ENCODE results near the gene ANXA2R. TPM values are rescaled to one million over a fixed set of nuclear protein-coding genes. Genes with fewer than 3 reads are reported as not detected.
A peak's percentile ranks its signal among the peaks of the same experiment; 100 is the strongest.

ANXA2R gene
- total and polyA plus RNA-seq, 2 of the 13 experiments (the other 11 are each of a cell fraction or from before 2014, with no cell fraction given) = 0.95 to 1.3 TPM

- TF ChIP-seq ZIK1 (CRISPR knock-in tag; IDR thresholded peaks at IDR 0.05; ENCODE audit: borderline replicate concordance, low read depth) (no peak), HOXA7 (CRISPR knock-in tag; IDR thresholded peaks at IDR 0.05) (no peak), TRAFD1 (CRISPR knock-in tag; IDR thresholded peaks at IDR 0.05; ENCODE audit: borderline replicate concordance) (no peak), AGO2 (optimal IDR thresholded peaks at IDR 0.05; ENCODE audit: low read depth, low read length) (no peak), SMAD3 (CRISPR knock-in tag; IDR thresholded peaks at IDR 0.05) (no peak), NFKBIZ (CRISPR knock-in tag; IDR thresholded peaks at IDR 0.05) (no peak), ZNF282 (IDR thresholded peaks at IDR 0.05; ENCODE audit: partially characterized antibody) (no peak), ZNF703 (CRISPR knock-in tag; IDR thresholded peaks at IDR 0.05; ENCODE audit: borderline replicate concordance) (no peak), SRSF9 (IDR thresholded peaks at IDR 0.05; ENCODE audit: borderline replicate concordance, insufficient read depth, low read depth, low read length, poor library complexity, severe bottlenecking) (no peak), ZNF574 (CRISPR knock-in tag; IDR thresholded peaks at IDR 0.05) (no peak; the same call in 1 of the 2 replicates), RCOR2 (CRISPR knock-in tag; IDR thresholded peaks at IDR 0.05) (no peak), DMAP1 (CRISPR knock-in tag; IDR thresholded peaks at IDR 0.05) (0 out of 2 replicates have a peak, but pooled peaks have one; percentile 47), ZBTB26 (CRISPR knock-in tag; IDR thresholded peaks at IDR 0.05; ENCODE audit: borderline replicate concordance) (no peak), KLF11 (CRISPR knock-in tag; IDR thresholded peaks at IDR 0.05) (no peak), TBX3 (IDR thresholded peaks at IDR 0.05; ENCODE audit: borderline replicate concordance) (no peak), ONECUT2 (CRISPR knock-in tag; IDR thresholded peaks at IDR 0.05) (no peak), HINFP (CRISPR knock-in tag; IDR thresholded peaks at IDR 0.05; ENCODE audit: low read depth) (no peak), ZNF501 (CRISPR knock-in tag; IDR thresholded peaks at IDR 0.05) (no peak), KLF12 (CRISPR knock-in tag; IDR thresholded peaks at IDR 0.05; ENCODE audit: borderline replicate concordance) (0 out of 2 replicates have a peak, but pooled peaks have one; percentile 77), NFATC3 (CRISPR knock-in tag; IDR thresholded peaks at IDR 0.05) (no peak), MXI1 (IDR thresholded peaks at IDR 0.05; ENCODE audit: borderline replicate concordance, low read depth, low read length) (0 out of 3 replicates have a peak, but pooled peaks have one; percentile 27), FOXP1 (IDR thresholded peaks at IDR 0.05) (no peak), FOXP1 (CRISPR knock-in tag; IDR thresholded peaks at IDR 0.05) (no peak), ZNF546 (CRISPR knock-in tag; conservative IDR thresholded peaks at IDR 0.05) (no peak; the same call in 1 of the 2 replicates)
Observed at GRCh38 chr5:43040287-43041098, at the start of gene ANXA2R (continued).
